GM18861 (cell line): ENCODE results near the gene DAD1.
A peak's percentile ranks its signal among the peaks of the same experiment; 100 is the strongest.
"Not testable (repeated sequence)": the region's sequence is repeated elsewhere in the genome, so short reads cannot be mapped to it uniquely, and the experiment has no call there.

Source experiments
- ATAC-seq: cut with Tn5 transposase; IDR thresholded peaks from one replicate; pipeline ENCODE4 v1.9.1; 2021; ENCODE audit not compliant: unreplicated experiment

DAD1 gene

DNA sequence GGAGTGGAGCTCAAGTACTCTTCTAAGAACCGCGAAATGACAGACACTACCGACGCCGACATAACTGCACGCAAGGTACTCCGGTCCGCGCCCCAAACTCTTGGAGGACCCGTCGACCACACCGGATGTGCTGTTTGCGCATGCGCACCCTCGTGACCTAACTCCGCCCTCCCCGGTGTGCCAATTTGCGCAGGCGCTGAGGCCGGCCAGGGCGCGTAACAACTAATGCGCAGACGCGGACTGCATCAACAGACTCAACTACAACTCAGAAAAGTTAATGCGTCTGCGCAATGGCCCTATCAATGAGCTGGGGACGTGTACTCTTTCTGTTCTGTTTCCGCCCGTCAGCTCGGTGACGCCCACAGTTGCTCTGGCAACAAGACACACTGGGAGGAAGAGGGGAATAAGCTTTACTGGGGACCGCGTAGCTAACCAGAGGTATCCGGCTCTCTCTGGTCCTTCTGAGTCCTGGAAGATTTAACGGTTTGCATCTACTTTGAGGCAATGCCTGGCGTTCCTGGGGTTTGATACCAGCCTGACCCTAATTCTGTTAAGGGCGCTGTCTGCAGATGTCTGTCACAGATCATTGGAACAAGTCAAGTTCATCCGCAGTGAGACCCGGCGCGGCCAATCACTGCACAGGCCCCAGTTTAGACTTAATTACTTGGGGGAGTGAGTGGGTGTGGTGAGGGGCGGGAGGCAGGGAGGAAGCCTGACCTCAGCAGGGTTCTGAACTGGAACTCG, at the start of gene DAD1:
DAD1 (minus strand) TSS at position 129 of the 744 bp plus-strand sequence; CDS start at position 62, 67 bp downstream.
- peak; percentile 85 for ATAC-seq

GRCh38 chr14:22635980-22636379, 47.0 kb upstream of the DAD1 start:
- ATAC-seq, result not testable (repeated sequence)

- no peak for ATAC-seq
Observed at GRCh38 chr14:22634233-22634900, 45.3 kb upstream of the DAD1 start.

DNA sequence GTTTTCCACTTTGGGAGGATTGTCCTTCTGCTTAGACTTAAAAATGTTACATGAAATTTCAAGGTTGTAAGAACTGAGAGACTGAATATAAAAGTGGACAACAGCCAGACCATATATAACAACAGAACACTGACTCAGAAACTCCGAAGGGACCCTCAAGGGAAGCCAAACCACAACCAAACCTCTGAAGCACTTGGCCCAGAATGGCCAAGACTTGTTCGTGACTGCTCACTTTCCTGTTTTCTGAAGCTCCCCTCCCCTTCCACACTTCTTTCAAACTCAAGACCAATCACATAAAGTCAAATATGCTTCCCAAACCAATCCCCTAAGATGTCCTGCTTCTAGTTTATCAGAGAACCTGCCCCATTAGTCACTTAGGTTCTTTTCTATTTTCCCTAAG, 41.5 kb upstream of the DAD1 start:
- no peak for ATAC-seq

DNA sequence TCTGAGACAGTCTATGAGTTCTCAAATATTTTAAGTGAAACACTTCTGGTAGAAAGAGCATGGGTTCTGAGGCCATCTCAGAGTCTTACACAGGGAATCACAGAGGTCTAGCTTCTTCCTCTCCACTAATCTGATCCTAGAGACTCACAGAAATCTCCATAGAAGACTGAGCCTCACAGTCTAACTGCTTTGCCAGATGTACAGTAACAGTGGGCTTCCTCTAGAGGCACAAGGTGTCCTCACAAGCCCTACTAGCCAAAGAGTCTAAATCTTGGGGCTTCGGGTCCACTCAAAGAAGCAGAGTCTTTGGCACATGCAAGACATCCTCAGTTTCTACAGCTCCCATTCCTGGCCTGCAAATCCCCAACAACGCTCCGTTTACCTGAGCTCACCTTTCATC, 41.0 kb upstream of the DAD1 start:
- ATAC-seq, result no peak

- no peak for ATAC-seq
Observed at GRCh38 chr14:22629361-22629760, 40.3 kb upstream of the DAD1 start.

- ATAC-seq, result no peak
Observed at GRCh38 chr14:22627506-22628263, 38.7 kb upstream of the DAD1 start.

- no peak for ATAC-seq
Observed at GRCh38 chr14:22626590-22626989, 37.6 kb upstream of the DAD1 start.

DNA sequence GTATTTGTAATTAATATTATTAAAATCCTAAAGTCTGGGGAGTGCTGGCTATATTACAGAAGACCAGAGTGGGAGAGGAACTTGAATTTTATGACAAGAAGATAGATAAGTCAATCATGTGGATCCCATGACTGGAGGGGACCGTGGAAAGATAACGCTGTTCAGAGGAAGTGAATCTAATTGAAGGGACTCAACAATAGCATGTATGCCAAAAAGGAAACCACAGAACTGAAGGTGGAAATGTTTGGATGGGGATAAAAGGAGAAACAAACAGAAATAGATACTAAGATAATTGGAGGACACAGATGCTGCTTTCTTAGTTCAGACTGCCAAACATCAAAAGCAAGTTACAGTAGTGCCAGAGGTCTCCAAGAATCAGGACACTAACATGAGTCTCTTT, 34.0 kb upstream of the DAD1 start:
- no peak for ATAC-seq

DNA sequence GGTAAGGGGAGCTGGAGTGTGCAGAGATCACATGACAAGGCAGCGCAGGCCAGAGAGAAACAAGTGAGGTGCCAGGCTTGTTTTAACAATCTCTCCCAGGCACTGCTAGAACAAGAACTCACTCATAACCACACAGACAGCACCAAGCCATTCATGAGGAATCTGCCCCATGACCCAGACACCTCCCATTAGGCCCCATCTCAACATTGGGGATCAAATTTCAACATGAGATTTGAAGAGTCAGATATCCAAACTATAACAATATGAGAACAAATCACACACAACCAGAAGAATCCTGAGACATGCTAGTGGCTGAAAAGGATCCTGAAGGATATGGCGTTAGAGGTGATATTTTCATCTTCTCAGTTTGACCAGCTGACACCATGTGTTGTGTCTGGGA, 33.2 kb upstream of the DAD1 start:
- no peak for ATAC-seq

- ATAC-seq, result not testable (repeated sequence)
Observed at GRCh38 chr14:22615765-22616164, 26.7 kb upstream of the DAD1 start.

DNA sequence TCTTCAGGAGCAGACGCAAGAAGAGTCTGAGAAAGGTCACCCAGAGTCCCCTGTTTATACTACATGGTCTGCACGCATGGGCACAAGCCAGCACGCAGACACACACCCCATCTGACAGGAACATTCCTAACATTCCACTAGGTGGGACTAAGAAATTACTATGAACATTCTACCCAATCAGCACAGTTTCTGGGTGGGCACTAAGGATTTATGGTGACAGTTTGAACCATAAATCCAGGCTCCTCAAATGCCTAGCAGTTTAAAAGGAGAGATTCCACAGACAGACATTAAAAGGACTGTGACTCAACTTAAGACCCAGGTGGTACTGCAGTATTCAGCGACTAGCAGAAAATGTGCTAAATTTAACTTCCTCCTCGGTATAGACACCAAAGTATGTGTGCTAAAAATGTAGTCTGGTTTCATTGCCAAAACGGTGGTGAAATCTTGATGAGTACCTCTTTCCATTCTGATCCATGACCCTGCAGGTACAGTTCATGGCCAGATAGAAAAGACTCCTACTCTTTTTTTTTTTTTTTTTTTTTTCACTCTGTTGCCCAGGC, 25.3 kb upstream of the DAD1 start:
- no peak for ATAC-seq

GRCh38 chr14:22613736-22614239, 24.8 kb upstream of the DAD1 start:
- no peak for ATAC-seq

DNA sequence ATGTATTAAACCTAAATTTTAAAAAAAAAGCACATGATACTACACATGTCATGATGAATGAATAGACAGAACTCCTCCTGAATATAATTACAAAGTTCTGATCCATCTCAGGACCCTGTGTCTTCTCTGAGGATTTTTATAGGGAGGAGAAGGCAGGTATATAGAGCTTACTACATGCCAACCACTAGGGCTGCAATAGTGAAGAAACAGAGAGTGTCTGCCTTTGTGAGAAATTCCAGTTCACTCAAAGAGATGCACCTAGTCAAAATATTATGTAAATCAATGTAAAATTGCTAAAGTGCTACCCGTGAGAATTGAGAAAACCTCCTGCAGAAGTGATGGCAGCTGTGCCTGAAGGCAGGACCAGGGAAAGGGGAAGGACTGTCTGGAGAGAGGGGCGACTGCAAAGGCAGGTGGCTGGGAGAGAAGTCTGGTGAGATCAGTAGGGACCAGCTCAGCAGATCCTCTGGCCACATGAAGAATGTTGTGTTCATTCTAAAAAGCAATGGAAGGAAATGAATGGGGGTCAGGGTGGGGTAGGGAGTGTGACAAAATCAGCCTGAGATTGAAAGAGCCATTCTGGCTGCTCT, 24.2 kb upstream of the DAD1 start:
- no peak for ATAC-seq

- no peak for ATAC-seq
Observed at GRCh38 chr14:22610931-22611330, 21.9 kb upstream of the DAD1 start.

GRCh38 chr14:22607291-22607690, 18.3 kb upstream of the DAD1 start:
- no peak for ATAC-seq

GRCh38 chr14:22606380-22606779, 17.4 kb upstream of the DAD1 start:
- ATAC-seq, result no peak

- ATAC-seq, result no peak
Observed at GRCh38 chr14:22602862-22603261, 13.8 kb upstream of the DAD1 start.

DNA sequence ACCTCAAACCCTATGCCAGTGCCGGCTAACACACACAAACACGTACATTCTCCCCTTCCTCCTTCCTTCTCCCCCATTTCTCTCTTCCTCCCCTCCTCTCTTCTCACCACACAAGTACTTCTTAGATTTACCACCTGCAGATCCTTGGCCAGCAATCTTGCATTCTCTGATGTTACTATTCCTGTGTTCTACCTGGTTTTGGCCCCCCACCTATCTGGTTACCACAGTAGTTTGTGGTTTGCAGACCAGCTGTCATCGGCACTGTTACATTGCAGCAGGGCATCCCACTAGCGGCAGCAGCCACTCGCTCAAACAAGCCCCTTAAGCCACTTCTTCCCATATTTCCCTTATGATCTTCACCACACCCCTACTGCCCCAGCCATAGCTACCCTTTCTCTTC, 13.0 kb upstream of the DAD1 start:
- no peak for ATAC-seq

GRCh38 chr14:22601456-22601855, 12.4 kb upstream of the DAD1 start:
- ATAC-seq, result no peak

DNA sequence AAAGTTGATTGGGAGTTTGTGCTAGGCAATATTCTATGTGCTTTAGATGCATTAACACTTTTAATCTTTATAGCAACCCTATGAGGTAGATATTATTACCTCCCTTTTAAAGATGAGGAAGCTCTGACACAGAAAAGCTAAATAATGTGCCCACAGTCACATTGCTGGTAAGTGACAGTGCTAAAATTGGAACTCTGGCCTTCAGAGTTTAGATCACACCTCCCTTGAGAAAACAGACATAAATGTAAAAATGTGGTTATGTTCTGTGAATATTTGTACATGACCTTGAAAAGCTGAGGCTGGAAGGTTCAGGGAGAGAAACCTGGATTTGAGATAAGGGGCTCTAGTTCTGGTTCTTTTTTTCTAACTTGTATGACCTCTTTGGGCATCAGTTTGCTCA, 11.0 kb upstream of the DAD1 start:
- no peak for ATAC-seq
